HG03095 (cell line): Measurements from ENCODE around the gene HNRNPR.

ENCODE experiments used
- ATAC-seq: cut with Tn5 transposase; IDR thresholded peaks from one replicate; pipeline ENCODE4 v1.9.1; 2021; ENCODE audit warnings: moderate library complexity; ENCODE audit not compliant: unreplicated experiment

The HNRNPR gene

GRCh38 chr1:23369335-23370013, 25.4 kb upstream of the HNRNPR start, which contains the start of gene ZNF436:
Gene ZNF436, minus strand, starts transcription at chr1:23369836. Its CDS starts 1,831 bp downstream, at chr1:23368005.
- ATAC-seq: no peak

- peak; percentile 63 for ATAC-seq
Observed at GRCh38 chr1:23368562-23369334, 24.7 kb upstream of the HNRNPR start.

GRCh38 chr1:23367791-23368561, 23.9 kb upstream of the HNRNPR start:
- peak; percentile 81 for ATAC-seq

- ATAC-seq: no peak
Observed at GRCh38 chr1:23367451-23367790, 23.3 kb upstream of the HNRNPR start.

GRCh38 chr1:23366598-23366997, 22.5 kb upstream of the HNRNPR start:
- no peak for ATAC-seq

- ATAC-seq: no peak
Observed at GRCh38 chr1:23366146-23366545, 22.1 kb upstream of the HNRNPR start.

- ATAC-seq: no peak
Observed at GRCh38 chr1:23362218-23362713, 18.2 kb upstream of the HNRNPR start.

- no peak for ATAC-seq
Observed at GRCh38 chr1:23358310-23358875, 14.3 kb upstream of the HNRNPR start.

GRCh38 chr1:23357138-23357908, 13.2 kb upstream of the HNRNPR start:
- ATAC-seq: no peak

GRCh38 chr1:23356471-23357137, 12.5 kb upstream of the HNRNPR start:
- no peak for ATAC-seq

- no peak for ATAC-seq
Observed at GRCh38 chr1:23354245-23354644, 10.2 kb upstream of the HNRNPR start.

- no peak for ATAC-seq
Observed at GRCh38 chr1:23352096-23352695, 8.1 kb upstream of the HNRNPR start.

GRCh38 chr1:23345920-23346319, 1.8 kb upstream of the HNRNPR start:
- no peak for ATAC-seq

- no peak for ATAC-seq
Observed at GRCh38 chr1:23344987-23345472, 946 bp upstream of the HNRNPR start.

GRCh38 chr1:23343221-23344110, 618 bp downstream of the HNRNPR start:
- ATAC-seq: peak; percentile 9

- no peak for ATAC-seq
Observed at GRCh38 chr1:23341931-23342692, 2.0 kb downstream of the HNRNPR start.

- ATAC-seq: no peak
Observed at GRCh38 chr1:23339632-23340031, 4.5 kb downstream of the HNRNPR start.

GRCh38 chr1:23337869-23338268, 6.2 kb downstream of the HNRNPR start:
- ATAC-seq: no peak
